ENCODE measurements around the gene DGKZ. TPM values are rescaled to one million over a fixed set of nuclear protein-coding genes. Genes with fewer than 3 reads are reported as not detected.
A peak's percentile ranks its signal among the peaks of the same experiment; 100 is the strongest.

Gene DGKZ
- total and polyA plus RNA-seq, 4 donors: 33.3 to 63.2 (median 44.1) TPM

DNA sequence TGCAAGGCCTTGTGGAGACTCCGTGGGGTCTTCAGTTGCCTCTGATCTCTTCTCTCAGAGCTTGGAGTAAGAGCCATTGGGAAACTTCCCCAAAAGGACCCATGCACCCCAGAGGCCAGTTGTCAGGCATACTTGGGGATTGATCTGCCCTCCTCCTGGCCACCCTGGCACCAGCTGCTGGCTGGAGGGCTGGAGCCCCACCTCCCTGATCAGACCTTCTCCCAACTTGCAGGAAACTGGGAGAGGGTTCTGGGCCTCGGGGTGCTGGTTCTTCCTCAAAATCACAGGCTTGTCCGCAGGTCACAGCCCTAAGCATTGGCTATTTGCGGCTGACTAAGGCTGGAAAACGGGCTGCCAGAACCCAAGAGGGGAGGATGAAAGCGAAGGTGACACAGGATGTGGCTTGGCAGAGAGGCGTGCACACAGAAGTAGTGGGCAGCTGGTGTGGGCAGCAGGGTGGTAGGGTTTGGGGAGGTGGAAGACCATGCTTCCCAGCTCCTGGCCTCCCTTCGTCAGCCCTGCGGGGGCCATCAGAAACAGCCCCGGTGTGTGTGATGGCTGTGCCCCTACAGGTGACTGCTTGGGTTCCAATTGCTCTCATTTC lies 1.3 kb upstream of the DGKZ start:
- Histone ChIP-seq H3K27me3 (ENCODE audit: control insufficient read depth in 3 of 3, insufficient read depth in 3 of 3, low read length in 2 of 3) (peaks cover 0 to 5% (median 0%) of the 10 kb centered on the region in 3 donors), H3K9ac (ENCODE audit: insufficient read depth in 1 of 2, low read length in 2 of 2) (peak overlapping the region in 1 of 2 donors; percentile 47), H3K27ac (ENCODE audit: low read depth in 1 of 2, low read length in 1 of 2) (peak overlapping the region; percentile 26 to 66), H3K4me1 (ENCODE audit: control insufficient read depth in 5 of 5, insufficient read depth in 5 of 5, low read length in 5 of 5) (peaks cover 4 to 41% (median 20%) of the 10 kb centered on the region in 5 donors), H3K9me3 (ENCODE audit: control insufficient read depth in 4 of 4, insufficient read depth in 3 of 4, low read length in 3 of 4) (no peaks in the 10 kb centered on the region), H3K4me3 (peak overlapping the region; percentile 30), H3K36me3 (ENCODE audit: control insufficient read depth in 4 of 4, insufficient read depth in 4 of 4, low read length in 4 of 4) (no peaks in the 10 kb centered on the region)
- ATAC-seq (ENCODE audit: insufficient read depth, low FRiP score): no peak
- no peak for DNase-seq
- WGBS, 2 donors: 20 to 44% methylated on average over 10 of the region's 10 CpGs
- TF ChIP-seq, protein P1, sequence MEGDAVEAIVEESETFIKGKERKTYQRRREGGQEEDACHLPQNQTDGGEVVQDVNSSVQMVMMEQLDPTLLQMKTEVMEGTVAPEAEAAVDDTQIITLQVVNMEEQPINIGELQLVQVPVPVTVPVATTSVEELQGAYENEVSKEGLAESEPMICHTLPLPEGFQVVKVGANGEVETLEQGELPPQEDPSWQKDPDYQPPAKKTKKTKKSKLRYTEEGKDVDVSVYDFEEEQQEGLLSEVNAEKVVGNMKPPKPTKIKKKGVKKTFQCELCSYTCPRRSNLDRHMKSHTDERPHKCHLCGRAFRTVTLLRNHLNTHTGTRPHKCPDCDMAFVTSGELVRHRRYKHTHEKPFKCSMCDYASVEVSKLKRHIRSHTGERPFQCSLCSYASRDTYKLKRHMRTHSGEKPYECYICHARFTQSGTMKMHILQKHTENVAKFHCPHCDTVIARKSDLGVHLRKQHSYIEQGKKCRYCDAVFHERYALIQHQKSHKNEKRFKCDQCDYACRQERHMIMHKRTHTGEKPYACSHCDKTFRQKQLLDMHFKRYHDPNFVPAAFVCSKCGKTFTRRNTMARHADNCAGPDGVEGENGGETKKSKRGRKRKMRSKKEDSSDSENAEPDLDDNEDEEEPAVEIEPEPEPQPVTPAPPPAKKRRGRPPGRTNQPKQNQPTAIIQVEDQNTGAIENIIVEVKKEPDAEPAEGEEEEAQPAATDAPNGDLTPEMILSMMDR (IDR thresholded peaks at IDR 0.05; ENCODE audit: control extremely low read depth, extremely low read depth): no peak

DNA sequence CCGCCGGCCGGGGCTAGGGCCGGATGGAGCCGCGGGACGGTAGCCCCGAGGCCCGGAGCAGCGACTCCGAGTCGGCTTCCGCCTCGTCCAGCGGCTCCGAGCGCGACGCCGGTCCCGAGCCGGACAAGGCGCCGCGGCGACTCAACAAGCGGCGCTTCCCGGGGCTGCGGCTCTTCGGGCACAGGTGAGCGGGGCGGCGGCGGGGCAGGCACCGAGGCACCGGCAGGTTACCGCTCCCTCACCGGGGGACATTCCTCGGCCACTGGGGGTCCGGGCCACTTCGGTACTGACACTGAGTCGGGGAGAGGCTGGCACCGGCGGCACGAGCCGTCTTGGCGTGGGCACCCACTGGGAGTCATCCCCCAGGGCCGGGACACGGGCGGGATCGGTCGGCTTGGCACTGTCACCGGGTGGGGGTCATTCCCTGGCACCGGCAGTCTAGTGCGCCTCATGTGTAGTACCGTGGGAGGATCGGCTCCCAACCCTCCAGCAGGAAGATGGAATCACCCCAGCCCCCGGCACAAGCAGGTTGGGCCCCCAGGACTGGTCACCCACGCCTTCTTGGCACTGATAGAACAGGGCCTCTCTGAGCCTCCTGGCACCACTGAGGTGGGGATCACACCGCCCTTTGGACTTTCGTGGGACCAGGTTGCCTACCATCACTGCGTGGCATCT lies 511 bp downstream of the DGKZ start:
- Histone ChIP-seq H3K36me3 (ENCODE audit: control insufficient read depth in 4 of 4, insufficient read depth in 4 of 4, low read length in 4 of 4) (peaks cover 0 to 1% (median 0%) of the 10 kb centered on the region in 4 donors), H3K4me3 (peak overlapping the region; percentile 67), H3K27me3 (ENCODE audit: control insufficient read depth in 3 of 3, insufficient read depth in 3 of 3, low read length in 2 of 3) (peaks cover 0 to 5% (median 0%) of the 10 kb centered on the region in 3 donors), H3K9me3 (ENCODE audit: control insufficient read depth in 4 of 4, insufficient read depth in 3 of 4, low read length in 3 of 4) (no peaks in the 10 kb centered on the region), H3K4me1 (ENCODE audit: control insufficient read depth in 5 of 5, insufficient read depth in 5 of 5, low read length in 5 of 5) (peaks cover 3 to 29% (median 16%) of the 10 kb centered on the region in 5 donors), H3K9ac (ENCODE audit: insufficient read depth in 1 of 2, low read length in 2 of 2) (peak overlapping the region in 1 of 2 donors; percentile 47), H3K27ac (ENCODE audit: low read depth in 1 of 2, low read length in 1 of 2) (peak overlapping the region; percentile 41 to 76)
- TF ChIP-seq, protein P1 (IDR thresholded peaks at IDR 0.05; ENCODE audit: control extremely low read depth, extremely low read depth): no peak
- ATAC-seq (ENCODE audit: insufficient read depth, low FRiP score): no peak
- WGBS, 2 donors: 2 to 17% methylated on average over 61 to 63 of the region's 63 CpGs
- no peak for DNase-seq

DNA sequence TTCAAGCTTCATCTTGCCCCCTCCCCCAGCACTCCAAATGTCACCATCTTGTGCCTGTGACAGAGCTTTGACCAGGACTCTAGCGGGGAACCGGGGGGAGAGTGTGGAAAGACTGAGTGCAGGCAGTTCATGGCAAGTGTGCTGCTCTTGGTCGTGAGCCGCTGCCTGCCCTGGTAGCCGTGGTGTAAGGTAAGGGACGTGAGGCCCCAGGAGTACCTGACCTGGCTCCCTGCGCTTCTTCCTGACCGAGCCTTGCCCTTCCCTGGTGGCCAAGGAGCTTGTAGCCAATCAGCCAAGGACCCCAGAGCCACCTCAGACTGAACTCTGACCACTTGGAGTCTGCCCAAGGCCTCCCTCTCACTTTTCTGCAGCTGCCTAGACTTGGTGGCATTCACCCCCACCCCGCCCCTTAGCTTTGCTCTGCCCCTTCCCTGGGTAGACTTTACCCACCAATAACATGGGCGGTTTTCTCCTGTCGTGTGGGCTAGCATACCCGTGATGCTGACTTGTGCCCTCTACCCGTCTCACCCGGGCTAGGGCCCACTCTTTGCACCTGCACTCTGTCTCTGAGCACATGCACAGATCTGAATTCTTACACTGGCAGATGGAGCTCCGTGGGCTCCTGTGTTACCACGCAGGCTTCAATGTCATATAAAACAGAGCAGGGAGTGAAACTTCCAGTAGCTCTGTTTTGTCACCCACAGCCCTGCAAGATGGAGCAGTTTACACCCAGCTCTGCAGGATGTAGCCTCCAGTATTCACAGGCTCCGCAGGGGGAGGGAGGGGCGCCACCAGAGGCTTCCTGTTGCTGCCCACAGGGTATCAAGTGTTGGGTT lies 1.5 kb downstream of the DGKZ start:
- 39 to 49% methylated on average over 18 of the region's 18 CpGs for WGBS, 2 donors
- H3K9ac ChIP-seq (ENCODE audit: insufficient read depth in 1 of 2, low read length in 2 of 2): no peak overlapping the region

More for the DNA sequence above, 1.5 kb downstream of the DGKZ start:
- TF ChIP-seq, protein P1 (IDR thresholded peaks at IDR 0.05; ENCODE audit: control extremely low read depth, extremely low read depth): no peak
- H3K27ac ChIP-seq (ENCODE audit: low read depth in 1 of 2, low read length in 1 of 2): peak overlapping the region in 1 of 2 donors; percentile 76
- H3K36me3 ChIP-seq (ENCODE audit: control insufficient read depth in 4 of 4, insufficient read depth in 4 of 4, low read length in 4 of 4): peaks cover 0 to 4% (median 0%) of the 10 kb centered on the region in 4 donors
- peak overlapping the region; percentile 67 for H3K4me3 ChIP-seq
- peaks cover 0 to 5% (median 0%) of the 10 kb centered on the region in 3 donors for H3K27me3 ChIP-seq (ENCODE audit: control insufficient read depth in 3 of 3, insufficient read depth in 3 of 3, low read length in 2 of 3)
- ATAC-seq (ENCODE audit: insufficient read depth, low FRiP score) (no peak), DNase-seq (no peak)
- peaks cover 3 to 32% (median 15%) of the 10 kb centered on the region in 5 donors for H3K4me1 ChIP-seq (ENCODE audit: control insufficient read depth in 5 of 5, insufficient read depth in 5 of 5, low read length in 5 of 5)
- no peaks in the 10 kb centered on the region for H3K9me3 ChIP-seq (ENCODE audit: control insufficient read depth in 4 of 4, insufficient read depth in 3 of 4, low read length in 3 of 4)

All from lung (tissue), 12 donors.